H1 (cell line): ENCODE measurements around the gene FAM83F. TPM values are rescaled to one million over a fixed set of nuclear protein-coding genes. Genes with fewer than 3 reads are reported as not detected.

Source experiments
- CTCF ChIA-PET: fragments of 300-600 bp; sonication (Branson Sonifier 250); formaldehyde crosslinking; loops from one replicate; lab custom pipeline; 2021; ENCODE audit not compliant: partially characterized antibody; lab: Charles Lee
- POLR2A ChIA-PET: fragments of 300-600 bp; sonication (Branson Sonifier 250); formaldehyde crosslinking; loops from one replicate; lab custom pipeline; 2021; ENCODE audit warnings: inconsistent platforms; ENCODE audit not compliant: partially characterized antibody; lab: Charles Lee
- DNase-seq, 2 experiments: peaks; one replicate each; pipeline versions ENCODE4 v3.0.0 to v3.0.0-alpha.2; 2010 to 2022; ENCODE audit warnings: low spot score in 2 of 2, low read depth in 1 of 2, mixed read lengths in 1 of 2
- FAIRE-seq: peaks from 2 replicates; lab custom pipeline; 2011; peaks lifted over from hg19 to GRCh38; lab: Jason Lieb, UNC
- H2AFZ ChIP-seq: 2 replicates; pipeline ENCODE4 v1.8.1; 2012; ENCODE audit warnings: low read length, inconsistent platforms
- H2AK5ac ChIP-seq: 2 replicates; pipeline ENCODE4 v1.6.1; 2013; ENCODE audit warnings: low read depth, low read length
- H2BK120ac ChIP-seq: replicated peaks from 2 replicates; pipeline ENCODE3; 2013; ENCODE audit warnings: low read depth, low read length, inconsistent platforms
- H2BK12ac ChIP-seq: 2 replicates; pipeline ENCODE4 v1.6.1; 2013; ENCODE audit warnings: low read depth, low read length
- H2BK15ac ChIP-seq: 2 replicates; pipeline ENCODE4 v1.6.1; 2013; ENCODE audit warnings: low read length
- H2BK20ac ChIP-seq: 2 replicates; pipeline ENCODE4 v1.6.1; 2013; ENCODE audit warnings: low read length
- H2BK5ac ChIP-seq: 2 replicates; pipeline ENCODE4 v1.6.1; 2013; ENCODE audit warnings: low read depth, low read length
- H3K14ac ChIP-seq: 2 replicates; pipeline ENCODE4 v1.6.1; 2013; ENCODE audit warnings: inconsistent platforms; ENCODE audit not compliant: insufficient read length
- H3K18ac ChIP-seq: 2 replicates; pipeline ENCODE4 v1.6.1; 2013; ENCODE audit warnings: low read length; ENCODE audit errors: extremely low read depth
- H3K23ac ChIP-seq: 2 replicates; pipeline ENCODE4 v1.6.1; 2013; ENCODE audit warnings: inconsistent platforms; ENCODE audit not compliant: insufficient read length
- H3K23me2 ChIP-seq: 2 replicates; pipeline ENCODE4 v1.6.1; 2013; ENCODE audit warnings: low read depth, low read length
- H3K27ac ChIP-seq: 2 replicates; pipeline ENCODE4 v1.6.1; 2011; ENCODE audit warnings: low read depth, low read length, inconsistent platforms
- H3K27me3 ChIP-seq, 4 experiments: replicated peaks in 1 of 4; 1 replicate in 1 of 4; 2 replicates in 3 of 4; pipeline versions ENCODE4 v1.6.1 to v1.8.1; 2011 to 2013; ENCODE audit warnings: low read length in 3 of 4, mild to moderate bottlenecking in 3 of 4, inconsistent platforms in 2 of 4, mixed read lengths in 2 of 4, moderate library complexity in 1 of 4; ENCODE audit not compliant: control insufficient read depth in 3 of 4, insufficient read depth in 3 of 4; ENCODE audit errors: extremely low read depth in 1 of 4
- H3K36me3 ChIP-seq, 4 experiments: 2 replicates each; pipeline versions ENCODE4 v1.6.1 to v1.8.1; 2011 to 2013; ENCODE audit warnings: mild to moderate bottlenecking in 4 of 4, low read length in 3 of 4, moderate library complexity in 2 of 4, control low read depth in 1 of 4, inconsistent platforms in 1 of 4; ENCODE audit not compliant: insufficient read depth in 4 of 4, control insufficient read depth in 2 of 4
- H3K4ac ChIP-seq: replicated peaks from 2 replicates; pipeline ENCODE3; 2013; ENCODE audit warnings: low read length, low read depth, mixed read lengths, inconsistent platforms; ENCODE audit not compliant: insufficient read length
- H3K4me1 ChIP-seq, 4 experiments: replicated peaks in 1 of 4; 1 replicate in 1 of 4; 2 replicates in 3 of 4; pipeline versions ENCODE4 v1.6.1 to v1.8.1; 2011 to 2013; ENCODE audit warnings: low read length in 3 of 4, inconsistent platforms in 2 of 4, mixed read lengths in 1 of 4; ENCODE audit not compliant: insufficient read depth in 4 of 4, control insufficient read depth in 3 of 4
- H3K4me2 ChIP-seq, 2 experiments: 2 replicates each; pipeline versions ENCODE4 v1.6.1 to v1.8.1; 2011 to 2013; ENCODE audit warnings: low read depth in 2 of 2, low read length in 2 of 2, control low read depth in 1 of 2, inconsistent platforms in 1 of 2, mild to moderate bottlenecking in 1 of 2; ENCODE audit not compliant: insufficient read depth in 1 of 2
- H3K4me3 ChIP-seq, 4 experiments: fragments of 200-600, 300-600 bp in 1 of 4; sonication (generic), shearing (Covaris generic), sonication (Bioruptor Twin) in 1 of 4; 2 replicates each; pipeline versions ENCODE4 v1.5.1 to v1.8.1; 2011 to 2016; ENCODE audit warnings: low read length in 4 of 4, low read depth in 3 of 4, control low read depth in 2 of 4, inconsistent platforms in 2 of 4, mild to moderate bottlenecking in 2 of 4, mixed read lengths in 1 of 4, moderate library complexity in 1 of 4; ENCODE audit not compliant: insufficient read depth in 2 of 4; ENCODE audit errors: extremely low read depth in 1 of 4
- H3K56ac ChIP-seq: replicated peaks from 2 replicates; pipeline ENCODE3; 2013; ENCODE audit warnings: low read depth, mild to moderate bottlenecking, mixed read lengths, low read length, inconsistent platforms; ENCODE audit not compliant: insufficient read length
- H3K79me1 ChIP-seq: 2 replicates; pipeline ENCODE4 v1.6.1; 2013; ENCODE audit warnings: low read depth, low read length, control low read depth
- H3K79me2 ChIP-seq, 2 experiments: 2 replicates each; pipeline versions ENCODE4 v1.6.1 to v1.8.1; 2012 to 2013; ENCODE audit warnings: low read length in 2 of 2, mild to moderate bottlenecking in 2 of 2, inconsistent platforms in 1 of 2; ENCODE audit not compliant: insufficient read depth in 2 of 2, control insufficient read depth in 1 of 2
- H3K9ac ChIP-seq, 4 experiments: replicated peaks in 1 of 4; 1 replicate in 1 of 4; 2 replicates in 3 of 4; pipeline versions ENCODE4 v1.6.1 to v1.8.1; 2011 to 2013; ENCODE audit warnings: low read depth in 3 of 4, low read length in 3 of 4, control low read depth in 2 of 4, mild to moderate bottlenecking in 2 of 4, moderate library complexity in 2 of 4, inconsistent platforms in 1 of 4; ENCODE audit errors: extremely low read depth in 1 of 4
- H3K9me3 ChIP-seq, 2 experiments: 2 replicates each; pipeline versions ENCODE4 v1.6.1 to v1.8.1; 2012 to 2013; ENCODE audit warnings: mild to moderate bottlenecking in 2 of 2, moderate library complexity in 2 of 2, control low read depth in 1 of 2, inconsistent platforms in 1 of 2, low read depth in 1 of 2, low read length in 1 of 2, mixed read lengths in 1 of 2; ENCODE audit not compliant: insufficient read depth in 2 of 2
- H4K20me1 ChIP-seq, 2 experiments: replicated peaks in 1 of 2; 2 replicates each; pipeline versions ENCODE3 to v1.8.1; 2011 to 2013; ENCODE audit warnings: inconsistent platforms in 2 of 2, low read length in 2 of 2, mild to moderate bottlenecking in 1 of 2; ENCODE audit not compliant: insufficient read depth in 2 of 2, control insufficient read depth in 1 of 2
- H4K5ac ChIP-seq: 2 replicates; pipeline ENCODE4 v1.6.1; 2013; ENCODE audit warnings: low read length, low read depth, mixed read lengths, inconsistent platforms; ENCODE audit not compliant: insufficient read length
- H4K8ac ChIP-seq: 2 replicates; pipeline ENCODE4 v1.8.0; 2013; ENCODE audit warnings: mild to moderate bottlenecking, moderate library complexity, low read length, inconsistent platforms; ENCODE audit not compliant: insufficient read depth; ENCODE audit errors: extremely low read depth
- H4K91ac ChIP-seq: replicated peaks from 2 replicates; pipeline ENCODE3; 2013; ENCODE audit warnings: low read length, mixed read lengths, inconsistent platforms; ENCODE audit not compliant: insufficient read length
- BRCA1 ChIP-seq: IDR thresholded peaks from 2 replicates; pipeline ENCODE4 v1.6.1; 2012; ENCODE audit warnings: low read depth, low read length, improper control_type of control experiment
- CBX5 ChIP-seq: fragments of 300-800, 300-1000 bp; sonication (generic); IDR thresholded peaks from 2 replicates; pipeline ENCODE4 v1.7.1; 2016; ENCODE audit warnings: antibody characterized with exemption, low read length, low read depth
- CHD2 ChIP-seq: IDR thresholded peaks from 2 replicates; pipeline ENCODE4 v1.6.1; 2012; ENCODE audit warnings: low read length, improper control_type of control experiment
- EGR1 ChIP-seq: IDR thresholded peaks from 2 replicates; pipeline ENCODE4 v1.6.1; 2011; ENCODE audit warnings: low read depth, low read length, borderline replicate concordance
- FOSL1 ChIP-seq: IDR thresholded peaks from 2 replicates; pipeline ENCODE4 v1.6.1; 2011; ENCODE audit warnings: mild to moderate bottlenecking, low read depth, low read length, moderate library complexity; ENCODE audit not compliant: insufficient read depth
- GTF2F1 ChIP-seq: IDR thresholded peaks from 2 replicates; pipeline ENCODE4 v1.6.1; 2012; ENCODE audit warnings: low read depth, low read length, improper control_type of control experiment, borderline replicate concordance
- HDAC6 ChIP-seq: IDR thresholded peaks from one replicate; pipeline ENCODE4 v1.7.1; 2012; ENCODE audit warnings: low read depth, mild to moderate bottlenecking, inconsistent platforms, low read length, moderate library complexity
- KDM4A ChIP-seq: IDR thresholded peaks from one replicate; pipeline ENCODE4 v1.7.1; 2012; ENCODE audit warnings: low read depth, mild to moderate bottlenecking, moderate library complexity, low read length, inconsistent platforms; ENCODE audit not compliant: severe bottlenecking
- POLR2A ChIP-seq, 2 experiments: IDR thresholded peaks; 1 replicate in 1 of 2; 2 replicates in 1 of 2; pipeline ENCODE4 v1.6.1; 2011; ENCODE audit warnings: low read depth in 2 of 2, low read length in 2 of 2, mild to moderate bottlenecking in 2 of 2; ENCODE audit errors: control extremely low read depth in 1 of 2
- RAD21 ChIP-seq, 2 experiments: IDR thresholded peaks in 1 of 2; conservative IDR thresholded peaks in 1 of 2; 2 replicates each; pipeline ENCODE4 v1.6.1; 2011; ENCODE audit warnings: low read depth in 2 of 2, low read length in 2 of 2, improper control_type of control experiment in 1 of 2, inconsistent platforms in 1 of 2, mild to moderate bottlenecking in 1 of 2, moderate library complexity in 1 of 2
- SIX5 ChIP-seq: IDR thresholded peaks from 2 replicates; pipeline ENCODE4 v1.6.1; 2011; ENCODE audit warnings: mild to moderate bottlenecking, low read depth, low read length
- SP1 ChIP-seq: IDR thresholded peaks from 2 replicates; pipeline ENCODE4 v1.6.1; 2011; ENCODE audit warnings: low read depth, low read length
- SP2 ChIP-seq: IDR thresholded peaks from 2 replicates; pipeline ENCODE4 v1.6.1; 2012; ENCODE audit warnings: mild to moderate bottlenecking, low read length, inconsistent platforms
- SRF ChIP-seq: IDR thresholded peaks from 2 replicates; pipeline ENCODE4 v1.6.1; 2011; ENCODE audit warnings: mild to moderate bottlenecking, low read depth, low read length, moderate library complexity
- WGBS, 2 experiments: shearing (Covaris generic) in 1 of 2; methylation state at CpG; one replicate each; pipeline versions ENCODE4 v1.1.6 to v1.1.7; 2013 to 2015; ENCODE audit warnings: low lambda C conversion rate in 2 of 2, mixed read lengths in 2 of 2, inconsistent platforms in 1 of 2, low coverage in 1 of 2, missing lambda C conversion rate in 1 of 2; ENCODE audit not compliant: insufficient replicate concordance in 2 of 2, insufficient coverage in 1 of 2, insufficient read length in 1 of 2; ENCODE audit errors: extremely low coverage in 1 of 2, missing lambda C conversion rate in 1 of 2; 5-methylcytosine and 5-hydroxymethylcytosine counted together
- polyA plus RNA-seq, 7 experiments: library from polyadenylated mRNA; depleted of rRNA in 3 of 7; stranded (reverse) in 5 of 7; unstranded in 2 of 7; fragments of >200 nt in 5 of 7; fragments of 200-250 nt in 2 of 7; gene quantifications; 1 replicate in 5 of 7; 2 replicates in 1 of 7; 4 replicates in 1 of 7; pipeline versions ENCODE4 v1.2.1 to v1.2.3, GENCODE V29; 2011 to 2013; ENCODE audit warnings: missing spikeins in 2 of 7, mixed read lengths in 2 of 7
- total RNA-seq: library from RNA; stranded (reverse); fragmentation: NEBNext Ultra II Directional; extraction: Animal tissue kit (Norgen Biotek cat#: 25700); gene quantifications from 2 replicates; pipeline ENCODE4 v1.2.1, GENCODE V29; 2021

FAM83F gene
- total and polyA plus RNA-seq, 2 of the 8 experiments (the other 6 are each of a cell fraction or from before 2014, with no cell fraction given): 8.6 to 18.9 TPM

- no peak overlapping the region for H3K4ac ChIP-seq
- H3K4me1 ChIP-seq: peaks cover 23 to 57% (median 42%) of the 10 kb centered on the region in 4 experiments
- peaks cover 0 to 4% of the 10 kb centered on the region in 2 experiments for H4K20me1 ChIP-seq
- DNase-seq (no peak), FAIRE-seq (no peak)
- H2BK20ac ChIP-seq: no peak overlapping the region
- H2AK5ac ChIP-seq: no peak overlapping the region
- H3K14ac ChIP-seq: no peak overlapping the region
- H3K27me3 ChIP-seq: no peaks in the 10 kb centered on the region; a peak in 1 of 7 replicates
- ChIA-PET POLR2A (interaction anchor here (0.9 to 6.5 kb wide), 5 partner anchors 8 to 71 kb away, joined by 3 to 44 read pairs (median 4); no protein-coding TSS in a partner anchor), CTCF (interaction anchor here (0.6 to 16.1 kb wide), 14 partner anchors 8 to 525 kb away, joined by 3 to 159 read pairs (median 4); no protein-coding TSS in a partner anchor)
- no peak overlapping the region for H3K4me3 ChIP-seq
- no peak overlapping the region for H3K9ac ChIP-seq
- H3K79me2 ChIP-seq: peaks cover 3 to 60% of the 10 kb centered on the region in 2 experiments
- 94% methylated on average over 4 of the region's 4 CpGs; no CpG with 5 or more reads in 1 of the 2 experiments for WGBS, 2 experiments
- peaks cover 4% of the 10 kb centered on the region; the same call in 1 of the 2 replicates for H3K79me1 ChIP-seq
- 0 out of 2 replicates have a peak overlapping the region, but pooled peaks have one; percentile 2 for H2BK5ac ChIP-seq
- no peak overlapping the region for H4K8ac ChIP-seq
- H3K4me2 ChIP-seq: no peak overlapping the region
- no peak overlapping the region for H3K27ac ChIP-seq
- no peak overlapping the region; the same call in 1 of the 2 replicates for H3K18ac ChIP-seq
- H3K56ac ChIP-seq: no peak overlapping the region
- no peaks in the 10 kb centered on the region for H3K9me3 ChIP-seq
- H2BK12ac ChIP-seq: no peak overlapping the region
- peak overlapping the region; percentile 3; the same call in 1 of the 2 replicates for H2BK15ac ChIP-seq
- H2AFZ ChIP-seq: no peak overlapping the region
- no peak overlapping the region for H4K91ac ChIP-seq
- no peak overlapping the region for H2BK120ac ChIP-seq
- H3K23me2 ChIP-seq: no peaks in the 10 kb centered on the region
- H3K23ac ChIP-seq: no peak overlapping the region
- no peaks in the 10 kb centered on the region for H3K36me3 ChIP-seq
- no peak overlapping the region for H4K5ac ChIP-seq
- TF ChIP-seq POLR2A (IDR thresholded peaks at IDR 0.05; ENCODE audit: control extremely low read depth in 1 of 2, low read depth in 2 of 2, low read length in 2 of 2) (no peak), RAD21 (IDR thresholded peaks at IDR 0.05 in 1 of 2, conservative IDR thresholded peaks at IDR 0.05 in 1 of 2; ENCODE audit: low read depth in 2 of 2, low read length in 2 of 2) (no peak), GTF2F1 (no peak), CBX5 (no peak), CHD2 (no peak), BRCA1 (no peak), KDM4A (no peak), EGR1 (no peak), SP2 (no peak), SIX5 (no peak), SP1 (no peak), FOSL1 (no peak), SRF (no peak), HDAC6 (no peak)
These were observed 6.4 kb downstream of the FAM83F start for GRCh38 chr22:40001106-40001505.
